HUDEP-2 (cell line): ENCODE data around the gene ARFGAP1.
"Not testable (repeated sequence)": the region's sequence is repeated elsewhere in the genome, so short reads cannot be mapped to it uniquely, and the experiment has no call there.

Experiments used
- DNase-seq, 76 experiments: peaks; one replicate each; lab custom pipeline; 2025; ENCODE audit not compliant: unreplicated experiment in 76 of 76; lab: John Stamatoyannopoulos, UW

ARFGAP1 gene

GRCh38 chr20:63305933-63306672 lies 33.5 kb downstream of the ARFGAP1 start:
- not testable (repeated sequence) for DNase-seq

DNA sequence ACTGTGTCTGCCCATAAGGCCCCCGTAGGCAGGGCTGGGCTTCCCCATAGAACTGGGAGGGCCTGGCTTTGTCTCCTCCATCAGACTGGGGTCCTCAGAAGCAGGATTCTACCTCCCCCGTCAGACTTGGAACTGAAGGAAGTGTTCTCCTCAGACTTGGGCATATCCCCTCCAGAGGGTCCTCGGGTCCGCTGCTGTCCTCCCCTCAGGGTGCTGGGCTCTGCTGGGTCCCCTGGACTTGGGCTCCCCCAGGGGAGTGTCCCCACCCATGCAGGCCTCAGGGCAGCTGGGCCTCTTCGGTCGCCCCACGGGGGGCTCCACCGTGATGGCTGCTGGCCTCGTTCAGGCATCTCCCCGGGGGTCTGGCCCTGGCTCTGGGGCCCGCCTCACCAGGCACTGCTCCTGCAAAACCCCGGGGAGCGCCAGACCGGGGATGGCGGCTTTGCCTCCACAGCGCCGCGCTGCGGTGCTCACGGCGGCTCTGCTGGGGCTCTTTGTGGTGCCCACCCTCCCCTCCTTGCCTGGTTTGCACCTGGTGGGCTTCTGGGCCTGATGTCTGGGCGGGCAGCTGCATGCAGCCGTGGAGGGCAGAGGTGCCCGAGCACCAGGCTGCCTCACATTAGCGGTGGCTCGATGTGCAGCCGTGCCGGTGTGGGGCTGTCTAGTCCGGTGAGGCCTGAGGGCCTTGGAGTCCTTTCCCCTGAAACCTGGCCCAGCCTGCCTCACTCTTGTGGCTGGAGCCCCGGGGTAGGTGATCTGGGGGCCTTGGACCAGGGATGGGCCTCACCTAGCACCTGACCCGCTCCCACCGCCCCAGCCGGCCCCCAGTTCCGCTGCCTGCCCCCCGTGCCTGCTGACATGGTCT lies 34.3 kb downstream of the ARFGAP1 start:
- DNase-seq, result no peak

DNA sequence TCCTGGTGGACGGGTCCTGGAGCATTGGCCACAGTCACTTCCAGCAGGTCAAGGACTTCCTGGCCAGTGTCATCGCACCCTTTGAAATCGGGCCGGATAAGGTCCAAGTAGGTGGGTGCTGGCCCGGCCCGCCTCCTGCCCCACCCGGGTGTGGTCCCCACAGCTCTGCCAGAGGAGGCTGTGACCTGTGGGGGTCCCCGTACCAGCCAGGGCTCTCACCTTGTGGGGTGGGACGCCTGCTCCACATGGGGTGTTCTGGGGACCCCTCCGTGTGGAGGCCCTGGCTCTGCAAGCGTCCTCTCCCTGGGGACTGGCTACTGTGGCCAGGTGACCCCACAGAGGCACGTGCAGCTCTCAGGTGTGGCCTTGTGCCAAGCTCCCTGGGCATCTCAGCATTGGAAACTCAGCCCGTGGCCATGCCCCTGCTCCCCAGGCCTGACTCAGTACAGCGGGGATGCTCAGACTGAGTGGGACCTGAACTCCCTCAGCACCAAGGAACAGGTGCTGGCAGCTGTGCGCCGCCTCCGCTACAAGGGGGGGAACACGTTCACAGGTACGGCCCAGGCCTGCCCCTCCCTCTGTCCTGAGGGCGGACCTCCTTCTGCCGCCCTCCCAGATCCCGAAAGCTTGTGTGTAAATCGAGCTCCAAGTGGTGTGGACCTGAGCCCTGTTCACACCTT lies 35.1 kb downstream of the ARFGAP1 start:
- no peak for DNase-seq

DNA sequence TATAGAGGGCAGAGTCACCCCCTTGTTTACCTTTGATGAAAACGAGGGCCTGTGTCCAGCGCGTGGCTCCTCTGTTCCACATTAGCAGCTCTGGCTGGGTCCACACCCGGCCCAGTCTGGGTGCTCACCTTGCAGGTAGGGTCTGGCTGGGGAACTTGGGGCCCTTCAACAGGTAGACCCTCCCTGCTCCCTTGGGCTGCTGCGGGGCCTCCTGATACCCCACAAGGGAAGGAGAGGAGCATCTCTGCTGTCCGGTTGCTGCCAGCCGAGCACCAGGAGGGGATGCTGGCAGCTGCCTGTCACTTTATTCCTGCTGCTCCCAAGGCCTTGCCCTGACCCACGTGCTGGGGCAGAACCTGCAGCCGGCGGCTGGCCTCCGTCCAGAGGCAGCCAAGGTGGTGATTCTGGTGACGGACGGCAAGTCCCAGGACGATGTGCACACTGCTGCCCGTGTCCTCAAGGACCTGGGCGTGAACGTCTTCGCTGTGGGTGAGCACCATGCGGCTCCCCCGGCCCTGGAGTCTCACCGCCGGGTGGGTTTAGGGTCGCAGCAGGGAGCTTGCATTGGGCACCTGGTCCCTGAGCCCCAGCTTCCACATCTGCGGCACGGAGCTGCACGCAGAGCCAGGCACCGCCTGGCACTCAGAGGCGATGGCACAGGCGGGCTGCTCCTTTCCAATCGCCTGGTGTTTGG lies 35.8 kb downstream of the ARFGAP1 start:
- DNase-seq, result no peak

DNA sequence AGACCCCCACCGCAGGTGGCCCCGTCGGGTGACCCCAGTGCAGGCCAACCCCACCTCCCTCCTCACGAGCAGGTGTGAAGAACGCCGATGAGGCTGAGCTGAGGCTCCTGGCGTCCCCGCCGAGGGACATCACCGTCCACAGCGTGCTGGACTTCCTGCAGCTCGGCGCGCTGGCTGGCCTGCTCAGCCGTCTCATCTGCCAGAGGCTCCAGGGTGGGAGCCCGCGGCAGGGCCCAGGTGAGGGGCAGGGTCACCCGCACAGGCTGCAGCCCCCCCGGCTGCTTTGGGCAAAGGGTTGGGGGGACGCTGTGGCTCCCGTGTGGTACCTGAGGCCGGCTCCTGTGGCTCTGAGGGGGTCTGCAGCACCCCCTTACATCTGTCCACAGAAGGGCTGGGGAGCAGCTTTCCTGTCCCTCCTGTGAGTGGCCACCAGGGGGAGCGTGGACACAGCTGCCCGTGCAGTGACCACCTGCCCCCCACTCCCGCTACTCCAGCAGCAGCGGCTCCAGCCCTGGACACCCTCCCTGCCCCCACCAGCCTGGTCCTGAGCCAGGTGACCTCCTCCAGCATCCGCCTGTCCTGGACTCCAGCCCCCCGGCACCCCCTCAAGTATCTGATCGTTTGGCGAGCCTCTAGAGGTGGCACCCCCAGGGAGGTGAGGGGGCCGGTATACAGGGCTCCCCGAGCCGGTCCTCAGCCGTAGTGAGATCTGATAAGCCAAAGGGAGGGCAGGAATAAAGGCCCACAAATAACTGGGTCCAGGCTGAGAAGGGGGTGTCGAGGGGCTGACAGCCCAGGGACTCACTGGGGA lies 36.9 kb downstream of the ARFGAP1 start:
- peak in 12 of 76 experiments; percentile 4 to 45 (median 14) for DNase-seq

DNA sequence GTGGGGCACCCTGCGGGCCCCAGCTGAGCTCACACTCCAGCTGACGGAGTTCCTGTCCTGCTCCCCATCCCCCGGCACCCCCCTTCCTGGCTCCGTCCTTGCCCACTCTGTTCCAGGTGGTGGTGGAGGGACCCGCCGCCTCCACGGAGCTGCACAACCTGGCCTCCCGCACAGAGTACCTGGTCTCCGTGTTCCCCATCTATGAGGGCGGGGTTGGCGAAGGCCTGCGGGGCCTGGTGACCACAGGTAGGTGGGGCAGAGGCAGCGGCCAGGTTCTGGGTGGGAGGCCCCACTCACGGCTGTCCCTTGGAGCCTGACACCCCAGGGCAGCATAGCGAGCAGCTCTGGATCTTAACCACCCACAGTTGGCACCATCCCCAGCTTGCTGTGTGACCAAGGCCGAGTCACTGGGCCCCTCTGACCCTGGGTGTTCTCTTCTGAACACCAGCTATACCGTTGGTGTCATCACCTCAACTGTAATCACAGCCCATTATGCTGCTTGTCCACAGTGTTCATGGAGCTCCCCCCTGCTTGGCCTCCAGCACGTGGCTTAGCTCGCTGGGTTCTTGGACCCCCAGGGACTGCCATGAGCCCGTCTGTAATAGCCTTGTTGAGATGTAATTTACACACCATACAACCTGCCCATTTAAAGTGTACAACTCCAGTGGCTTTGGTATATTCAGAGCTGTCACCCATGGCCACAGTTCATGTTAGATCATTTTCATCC lies 37.8 kb downstream of the ARFGAP1 start:
- DNase-seq, result peak in 1 of 76 experiments; percentile 19

DNA sequence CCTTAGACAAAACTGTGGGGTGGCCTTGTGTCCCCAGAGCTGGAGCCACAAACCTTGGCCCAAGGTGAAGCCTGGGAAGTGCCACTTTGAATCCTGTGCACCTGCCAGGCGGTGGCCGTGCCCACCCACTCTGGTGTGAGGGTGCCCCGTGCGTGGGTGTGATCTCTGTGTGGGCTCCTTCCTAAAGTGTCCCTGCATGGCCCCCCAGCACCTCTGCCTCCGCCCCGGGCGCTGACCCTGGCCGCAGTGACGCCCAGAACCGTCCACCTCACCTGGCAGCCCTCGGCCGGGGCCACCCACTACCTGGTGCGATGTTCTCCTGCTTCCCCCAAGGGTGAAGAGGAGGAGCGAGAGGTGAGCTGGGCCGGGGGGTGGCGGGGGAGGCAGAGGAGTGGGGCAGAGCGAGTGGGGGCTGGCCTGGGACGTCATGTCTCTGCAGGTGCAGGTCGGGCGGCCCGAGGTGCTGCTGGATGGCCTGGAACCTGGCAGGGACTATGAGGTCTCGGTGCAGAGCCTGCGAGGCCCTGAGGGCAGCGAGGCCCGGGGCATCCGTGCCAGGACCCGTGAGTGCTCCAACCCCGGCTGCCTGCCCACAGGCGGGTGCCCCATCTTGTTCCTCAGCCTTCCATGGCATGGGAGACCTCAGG lies 38.7 kb downstream of the ARFGAP1 start:
- DNase-seq, result no peak

GRCh38 chr20:63311833-63312243 lies 39.2 kb downstream of the ARFGAP1 start:
- no peak for DNase-seq

DNA sequence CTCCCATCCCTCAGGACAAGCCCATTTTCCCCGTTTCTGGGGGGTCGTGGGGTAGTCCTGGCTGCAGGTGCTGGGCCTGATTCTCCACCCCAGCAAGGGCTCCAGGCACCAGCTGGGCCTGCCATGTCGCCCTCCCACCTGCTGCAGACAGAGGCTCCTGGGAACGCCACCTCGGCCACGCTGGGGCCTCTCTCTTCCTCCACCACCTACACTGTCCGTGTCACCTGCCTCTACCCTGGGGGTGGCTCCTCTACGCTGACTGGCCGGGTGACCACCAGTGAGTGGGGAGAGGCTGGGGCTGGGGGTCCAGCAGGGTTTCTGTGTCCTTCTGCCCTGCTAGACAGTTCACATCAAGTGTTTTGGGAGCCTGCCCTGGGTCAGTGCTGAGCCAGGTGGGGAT lies 39.7 kb downstream of the ARFGAP1 start:
- DNase-seq, result no peak

GRCh38 chr20:63312690-63313348 lies 40.2 kb downstream of the ARFGAP1 start:
- DNase-seq, result no peak

- no peak for DNase-seq
Measured at GRCh38 chr20:63313349-63314014, 40.9 kb downstream of the ARFGAP1 start.

GRCh38 chr20:63314015-63314471 lies 41.4 kb downstream of the ARFGAP1 start:
- DNase-seq, result no peak

- DNase-seq, result no peak
Measured at GRCh38 chr20:63314566-63315239, 42.1 kb downstream of the ARFGAP1 start.

GRCh38 chr20:63315240-63315689 lies 42.7 kb downstream of the ARFGAP1 start:
- no peak for DNase-seq

- DNase-seq, result no peak
Measured at GRCh38 chr20:63315731-63316491, 43.3 kb downstream of the ARFGAP1 start.

GRCh38 chr20:63316502-63316921 lies 43.9 kb downstream of the ARFGAP1 start:
- DNase-seq, result no peak
